Activated T-helper 17 cell treated with anti-CD3 and anti-CD28 coated beads, Interleukin-2, amount 50 U/mL, for 72 hours (primary cell): ENCODE results near the gene EMC8. TPM values are rescaled to one million over a fixed set of nuclear protein-coding genes. Genes with fewer than 3 reads are reported as not detected.

Source experiments
- ATAC-seq: fragments of 150-1000 bp; cut with Tn5 transposase; replicated peaks from 2 replicates; pipeline ENCODE4 v1.10.0; 2021; ENCODE audit warnings: mild to moderate bottlenecking, moderate library complexity
- H3K27ac Mint-ChIP-seq: one replicate; pipeline ENCODE4 v1.8.0; 2022; ENCODE audit warnings: mixed read lengths
- H3K27me3 Mint-ChIP-seq: one replicate; pipeline ENCODE4 v1.8.0; 2022; ENCODE audit warnings: mixed read lengths
- H3K36me3 Mint-ChIP-seq: one replicate; pipeline ENCODE4 v1.8.0; 2022; ENCODE audit warnings: low read depth, mild to moderate bottlenecking, mixed read lengths
- H3K4me1 Mint-ChIP-seq: one replicate; pipeline ENCODE4 v1.8.0; 2022; ENCODE audit warnings: mixed read lengths
- H3K4me3 Mint-ChIP-seq: one replicate; pipeline ENCODE4 v1.8.0; 2022; ENCODE audit warnings: mild to moderate bottlenecking, mixed read lengths
- H3K9me3 Mint-ChIP-seq: one replicate; pipeline ENCODE4 v1.8.0; 2022; ENCODE audit warnings: mixed read lengths
- total RNA-seq, 2 donors: library from RNA; stranded (reverse); gene quantifications; one replicate each; pipeline ENCODE4 v1.2.3, GENCODE V29; 2022

EMC8 gene
- total RNA-seq, 2 donors from 2014 or later, result 17.4 to 42.7 TPM

DNA sequence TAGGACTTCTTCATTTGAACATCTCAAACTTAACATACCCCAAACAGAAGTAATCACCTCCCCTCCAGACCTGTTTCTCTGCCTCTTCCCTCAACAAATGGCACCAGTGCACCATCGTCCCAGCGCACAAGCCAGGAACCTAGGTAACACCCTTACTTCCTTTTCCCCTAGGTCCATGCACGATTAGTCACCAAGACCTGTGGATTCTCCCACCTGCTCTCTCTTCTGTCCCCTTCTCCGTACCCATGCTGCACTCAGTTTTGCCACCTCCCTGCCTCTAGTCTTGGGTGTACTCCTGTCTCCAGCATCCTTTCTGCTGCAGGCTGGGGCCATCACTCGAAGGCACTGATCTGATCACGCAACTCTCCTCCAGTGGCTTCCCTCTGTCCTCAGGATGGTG, 3.2 kb downstream of the EMC8 start:
- H3K27me3 Mint-ChIP-seq, result no peaks in the 10 kb centered on the region
- H3K27ac Mint-ChIP-seq, result peak overlapping the region; percentile 18
- peaks cover 69% of the 10 kb centered on the region for H3K36me3 Mint-ChIP-seq
- peaks cover 26% of the 10 kb centered on the region for H3K4me1 Mint-ChIP-seq
- no peak overlapping the region for H3K4me3 Mint-ChIP-seq
- H3K9me3 Mint-ChIP-seq, result no peaks in the 10 kb centered on the region
- ATAC-seq, result no peak

DNA sequence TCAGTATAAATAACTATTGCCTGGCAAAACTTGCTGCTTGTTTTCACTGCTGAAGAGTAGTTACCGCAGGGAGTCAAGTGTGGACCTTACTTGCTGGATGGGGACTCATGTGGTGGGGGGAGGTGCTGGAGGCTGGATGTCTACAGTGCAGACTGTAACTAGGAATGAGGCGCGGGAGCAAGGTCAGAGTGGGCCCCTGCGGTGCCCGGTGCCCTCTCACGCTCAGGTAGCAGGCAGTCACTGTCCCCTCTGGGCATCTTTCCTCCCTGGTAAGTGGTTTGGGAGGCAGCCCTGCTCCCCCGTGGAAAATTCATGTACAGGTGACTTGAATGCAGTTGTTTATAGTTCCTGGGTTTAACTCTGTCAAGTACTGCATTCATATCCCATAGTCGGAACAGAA, 4.6 kb downstream of the EMC8 start:
- peaks cover 25% of the 10 kb centered on the region for H3K4me1 Mint-ChIP-seq
- no peak overlapping the region for H3K27ac Mint-ChIP-seq
- H3K9me3 Mint-ChIP-seq, result no peaks in the 10 kb centered on the region
- H3K27me3 Mint-ChIP-seq, result no peaks in the 10 kb centered on the region
- peaks cover 67% of the 10 kb centered on the region for H3K36me3 Mint-ChIP-seq
- no peak overlapping the region for H3K4me3 Mint-ChIP-seq
- no peak for ATAC-seq

DNA sequence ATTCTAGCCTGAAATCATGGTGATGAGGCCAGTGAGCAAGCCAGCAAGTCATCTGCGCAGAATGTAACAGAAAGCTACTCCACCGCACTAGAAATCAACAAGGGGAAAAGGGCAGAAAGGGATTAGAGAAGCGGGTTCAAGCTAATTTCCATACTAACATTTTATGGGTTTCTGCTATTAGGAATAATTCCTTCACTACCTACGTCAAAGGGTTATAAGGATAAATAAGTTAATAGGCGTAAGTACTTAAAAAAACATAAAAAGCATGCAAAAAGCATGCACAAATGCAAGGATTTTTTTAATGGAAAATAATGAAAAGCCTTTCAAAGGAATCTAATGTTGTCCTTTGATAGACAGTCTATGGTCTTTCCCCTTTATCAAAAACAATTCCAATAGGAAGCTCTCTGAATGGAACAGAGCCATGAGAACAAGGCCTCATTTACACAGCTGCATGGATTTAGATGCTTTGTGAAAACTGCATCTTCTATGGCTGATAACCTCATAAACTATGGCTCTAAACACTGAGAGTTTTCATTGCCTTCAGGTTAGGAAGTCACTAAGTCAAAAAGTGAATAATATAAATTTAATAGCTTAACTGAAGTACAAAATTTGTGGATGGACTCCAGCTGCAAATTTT, 5.6 kb downstream of the EMC8 start:
- Mint-ChIP-seq H3K9me3 (no peaks in the 10 kb centered on the region), H3K36me3 (peaks cover 73% of the 10 kb centered on the region), H3K4me1 (peaks cover 25% of the 10 kb centered on the region), H3K27ac (no peak overlapping the region), H3K4me3 (no peak overlapping the region), H3K27me3 (no peaks in the 10 kb centered on the region)
- ATAC-seq, result no peak

DNA sequence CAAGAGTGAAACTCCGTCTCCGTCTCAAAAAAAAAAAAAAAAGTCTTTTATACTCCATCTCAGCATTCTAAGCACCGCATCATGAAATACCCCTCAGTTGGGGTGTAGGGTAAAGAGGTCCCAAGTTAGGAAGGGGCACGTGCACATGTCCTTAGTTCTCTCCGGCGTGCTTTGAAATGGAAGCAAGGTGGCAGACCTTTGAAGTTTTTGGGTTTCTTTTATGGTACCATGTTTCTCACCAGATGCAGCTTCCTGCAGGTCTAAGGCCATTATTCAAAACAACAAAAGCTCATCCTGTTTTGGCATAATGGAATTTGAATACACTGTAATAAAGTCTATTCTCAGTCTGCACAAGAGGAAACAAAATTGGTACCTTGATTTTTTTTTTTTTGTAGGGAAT, 9.6 kb downstream of the EMC8 start:
- Mint-ChIP-seq H3K27me3 (no peaks in the 10 kb centered on the region), H3K4me1 (peaks cover 18% of the 10 kb centered on the region), H3K4me3 (no peak overlapping the region), H3K27ac (no peak overlapping the region), H3K9me3 (no peaks in the 10 kb centered on the region), H3K36me3 (peaks cover 85% of the 10 kb centered on the region)
- ATAC-seq, result no peak

DNA sequence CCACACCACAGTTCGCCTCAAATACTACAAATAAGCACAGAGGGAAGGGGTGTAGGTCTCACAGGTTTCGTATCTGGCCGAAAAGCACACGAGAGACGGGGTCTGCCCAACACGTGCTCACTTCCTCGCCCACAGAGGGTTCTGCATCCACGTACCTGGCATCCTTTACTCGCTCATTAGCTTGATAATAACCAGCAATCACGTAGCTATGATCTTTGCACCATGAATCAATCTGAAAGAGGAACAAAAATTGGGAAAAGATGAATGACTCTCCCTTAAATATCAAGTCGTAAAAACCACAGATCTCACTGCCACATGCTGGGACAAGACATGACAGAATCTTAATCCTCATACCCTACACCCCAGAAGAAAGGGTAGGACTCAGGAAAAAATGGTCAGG, 10.5 kb downstream of the EMC8 start:
- Mint-ChIP-seq H3K27me3 (no peaks in the 10 kb centered on the region), H3K4me3 (no peak overlapping the region), H3K9me3 (no peaks in the 10 kb centered on the region), H3K4me1 (peaks cover 18% of the 10 kb centered on the region), H3K36me3 (peaks cover 85% of the 10 kb centered on the region), H3K27ac (peak overlapping the region; percentile 22)
- no peak for ATAC-seq

DNA sequence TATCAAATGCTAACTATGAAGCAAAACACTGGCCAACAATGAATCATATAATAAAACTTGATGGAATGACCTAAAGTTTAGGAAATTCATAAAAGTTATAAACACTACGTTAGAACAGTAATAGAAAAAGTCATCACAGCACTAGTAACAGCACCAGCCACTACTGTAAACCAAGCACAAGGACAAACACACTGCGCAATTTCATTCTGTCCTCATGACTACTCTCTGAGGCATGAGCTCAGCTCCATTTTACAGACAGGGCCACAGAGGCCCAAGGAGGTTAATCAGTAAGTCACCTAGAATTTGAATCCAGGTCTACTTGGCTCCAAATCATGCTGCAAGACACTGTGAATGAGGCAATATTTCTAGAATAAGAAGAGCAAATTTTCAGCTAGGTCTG, 13.4 kb downstream of the EMC8 start:
- no peaks in the 10 kb centered on the region for H3K9me3 Mint-ChIP-seq
- H3K36me3 Mint-ChIP-seq, result peaks cover 87% of the 10 kb centered on the region
- no peak overlapping the region for H3K4me3 Mint-ChIP-seq
- peak overlapping the region; percentile 34 for H3K27ac Mint-ChIP-seq
- no peak for ATAC-seq
- H3K4me1 Mint-ChIP-seq, result peaks cover 17% of the 10 kb centered on the region
- no peaks in the 10 kb centered on the region for H3K27me3 Mint-ChIP-seq

DNA sequence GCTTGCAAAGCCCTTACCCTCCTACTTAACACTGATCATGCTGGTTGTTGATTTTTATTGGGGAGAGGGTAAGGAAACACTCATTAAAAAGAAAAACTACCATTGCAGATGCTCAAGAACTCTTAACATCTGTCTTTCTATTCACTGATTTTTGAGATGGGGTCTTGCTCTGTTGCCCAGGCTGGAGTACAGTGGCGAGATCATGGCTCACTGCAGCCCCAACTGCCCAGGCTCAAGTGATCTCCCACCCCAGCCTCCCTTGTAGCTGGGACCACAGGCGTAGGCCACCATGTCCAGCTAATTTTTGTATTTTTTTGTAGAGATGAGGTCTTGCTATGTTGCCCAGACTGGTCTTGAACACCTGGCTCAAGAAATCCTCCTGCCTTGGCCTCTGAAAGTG, 14.5 kb downstream of the EMC8 start:
- Mint-ChIP-seq H3K9me3 (no peaks in the 10 kb centered on the region), H3K27me3 (no peaks in the 10 kb centered on the region), H3K4me1 (peaks cover 17% of the 10 kb centered on the region), H3K27ac (no peak overlapping the region), H3K36me3 (peaks cover 90% of the 10 kb centered on the region), H3K4me3 (no peak overlapping the region)
- no peak for ATAC-seq

DNA sequence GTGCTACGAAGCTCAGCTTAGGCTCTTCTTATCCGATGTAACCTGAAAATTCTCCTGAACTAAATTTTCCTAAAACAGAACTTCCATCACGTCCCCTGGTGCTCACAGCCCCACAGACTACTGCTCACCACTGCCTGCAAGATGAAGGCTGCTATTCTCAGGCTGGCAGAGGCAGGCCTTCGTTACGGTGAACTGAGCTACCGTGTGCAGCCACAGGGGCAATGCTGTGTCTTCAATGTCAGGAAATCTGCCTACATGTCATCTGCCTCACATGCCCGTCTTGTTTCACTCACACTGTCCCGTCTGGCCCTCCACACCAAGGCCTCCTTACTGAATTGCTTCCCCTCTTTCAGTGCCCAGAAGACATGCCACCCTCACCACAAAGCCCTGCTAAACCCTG, 15.9 kb downstream of the EMC8 start:
- peaks cover 94% of the 10 kb centered on the region for H3K36me3 Mint-ChIP-seq
- no peaks in the 10 kb centered on the region for H3K27me3 Mint-ChIP-seq
- H3K4me1 Mint-ChIP-seq, result peaks cover 17% of the 10 kb centered on the region
- H3K4me3 Mint-ChIP-seq, result no peak overlapping the region
- H3K9me3 Mint-ChIP-seq, result no peaks in the 10 kb centered on the region
- H3K27ac Mint-ChIP-seq, result peak overlapping the region; percentile 72
- no peak for ATAC-seq

DNA sequence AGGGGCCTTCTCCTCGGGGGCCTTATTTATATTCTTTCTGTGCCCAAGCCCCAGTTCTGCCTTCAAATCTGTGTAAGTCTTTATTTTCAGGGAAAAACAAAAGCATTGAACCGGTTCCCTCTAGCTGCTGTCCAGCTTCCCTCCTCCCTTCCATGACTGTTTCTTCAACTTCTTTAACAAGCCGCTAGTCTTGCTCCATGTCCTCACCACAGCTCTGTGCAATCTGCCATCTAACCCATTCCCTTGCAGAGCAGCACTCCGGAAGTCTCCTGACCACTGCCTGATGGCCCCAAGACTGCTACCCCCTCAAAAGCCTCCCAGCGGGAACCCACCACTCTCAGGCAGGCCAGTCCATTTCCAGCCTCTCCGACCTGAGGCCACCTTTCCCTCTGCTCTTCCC, 16.9 kb downstream of the EMC8 start:
- Mint-ChIP-seq H3K27me3 (no peaks in the 10 kb centered on the region), H3K4me3 (no peak overlapping the region), H3K9me3 (no peaks in the 10 kb centered on the region), H3K4me1 (peaks cover 17% of the 10 kb centered on the region), H3K36me3 (peaks cover 94% of the 10 kb centered on the region), H3K27ac (no peak overlapping the region)
- ATAC-seq, result no peak

DNA sequence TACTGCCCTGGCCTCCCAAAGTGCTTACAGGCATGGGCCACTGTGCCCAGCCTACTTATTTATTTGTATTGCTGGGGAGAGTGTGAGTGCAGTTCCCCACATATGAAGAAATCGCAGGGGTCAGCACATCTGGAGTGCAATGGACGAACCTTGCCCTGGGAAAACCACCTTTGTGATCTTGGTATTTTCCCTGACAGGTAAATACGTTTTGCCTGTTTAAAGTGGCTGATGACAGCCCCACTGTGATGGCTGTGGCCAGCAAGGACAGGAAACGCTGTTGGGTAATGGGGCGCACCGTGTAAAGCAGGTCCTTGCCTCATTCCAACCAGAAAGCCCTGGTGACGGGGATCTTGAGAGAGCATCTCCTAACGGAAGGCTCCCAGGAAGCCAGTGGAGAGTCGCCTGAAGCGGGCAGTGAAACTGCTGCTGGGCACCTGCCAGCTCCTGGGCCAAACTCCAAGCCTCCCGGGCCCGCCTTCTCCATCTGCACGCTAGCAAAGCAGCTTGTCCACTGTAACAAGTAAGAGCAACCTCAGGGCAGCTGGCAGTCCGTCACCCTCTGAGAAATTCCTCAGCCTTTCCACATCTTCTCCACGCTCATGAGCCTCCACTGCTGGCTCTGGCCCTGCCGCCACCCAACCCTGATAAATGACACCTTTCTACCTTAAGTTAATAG, 17.5 kb downstream of the EMC8 start:
- peaks cover 17% of the 10 kb centered on the region for H3K4me1 Mint-ChIP-seq
- no peaks in the 10 kb centered on the region for H3K27me3 Mint-ChIP-seq
- no peaks in the 10 kb centered on the region for H3K9me3 Mint-ChIP-seq
- H3K36me3 Mint-ChIP-seq, result peaks cover 94% of the 10 kb centered on the region
- ATAC-seq, result no peak
- H3K27ac Mint-ChIP-seq, result no peak overlapping the region
- no peak overlapping the region for H3K4me3 Mint-ChIP-seq

DNA sequence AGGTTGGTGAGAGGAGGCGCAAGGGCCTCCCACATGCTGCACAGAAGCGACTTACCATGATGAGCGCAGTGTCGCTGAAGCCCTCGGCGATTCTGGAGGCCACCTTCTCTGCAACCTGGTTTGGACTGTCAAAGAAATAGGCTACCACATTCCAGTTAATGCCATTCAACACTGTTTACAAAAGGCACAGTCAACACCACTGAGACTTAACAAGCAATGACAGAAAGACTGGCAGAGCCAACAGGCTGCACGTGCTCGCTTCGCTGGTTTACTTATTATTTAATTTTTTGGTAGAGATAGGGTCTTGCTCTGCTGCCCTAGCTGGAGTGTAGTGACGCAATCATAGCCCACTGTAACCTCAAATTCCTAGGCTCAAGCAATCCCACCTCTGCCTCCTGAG, 18.2 kb downstream of the EMC8 start:
- H3K4me1 Mint-ChIP-seq, result peaks cover 13% of the 10 kb centered on the region
- no peak overlapping the region for H3K4me3 Mint-ChIP-seq
- no peaks in the 10 kb centered on the region for H3K9me3 Mint-ChIP-seq
- peaks cover 94% of the 10 kb centered on the region for H3K36me3 Mint-ChIP-seq
- no peak for ATAC-seq
- H3K27ac Mint-ChIP-seq, result no peak overlapping the region
- H3K27me3 Mint-ChIP-seq, result no peaks in the 10 kb centered on the region

DNA sequence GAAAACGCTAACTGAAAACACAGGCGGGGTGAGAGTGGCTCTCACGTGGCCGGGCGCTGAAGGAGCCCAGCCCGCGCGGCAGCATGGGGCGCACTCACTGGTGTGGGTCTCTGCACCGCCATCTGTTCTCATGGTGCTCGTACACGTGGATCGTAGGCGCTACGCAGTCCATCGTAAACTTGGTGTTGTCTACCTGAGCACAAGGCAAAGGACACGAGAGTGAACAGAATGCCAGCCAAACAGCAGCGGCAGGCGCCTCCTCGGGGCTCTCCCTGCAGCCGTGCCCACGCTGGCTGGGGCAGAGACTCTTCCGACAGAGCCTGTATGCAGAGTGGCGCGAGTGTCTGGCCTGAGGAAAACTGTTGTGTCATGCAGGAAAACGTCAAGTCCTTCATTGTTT, 19.1 kb downstream of the EMC8 start:
- no peaks in the 10 kb centered on the region for H3K9me3 Mint-ChIP-seq
- peaks cover 87% of the 10 kb centered on the region for H3K36me3 Mint-ChIP-seq
- no peak for ATAC-seq
- H3K4me1 Mint-ChIP-seq, result peaks cover 13% of the 10 kb centered on the region
- no peak overlapping the region for H3K27ac Mint-ChIP-seq
- no peaks in the 10 kb centered on the region for H3K27me3 Mint-ChIP-seq
- no peak overlapping the region for H3K4me3 Mint-ChIP-seq

DNA sequence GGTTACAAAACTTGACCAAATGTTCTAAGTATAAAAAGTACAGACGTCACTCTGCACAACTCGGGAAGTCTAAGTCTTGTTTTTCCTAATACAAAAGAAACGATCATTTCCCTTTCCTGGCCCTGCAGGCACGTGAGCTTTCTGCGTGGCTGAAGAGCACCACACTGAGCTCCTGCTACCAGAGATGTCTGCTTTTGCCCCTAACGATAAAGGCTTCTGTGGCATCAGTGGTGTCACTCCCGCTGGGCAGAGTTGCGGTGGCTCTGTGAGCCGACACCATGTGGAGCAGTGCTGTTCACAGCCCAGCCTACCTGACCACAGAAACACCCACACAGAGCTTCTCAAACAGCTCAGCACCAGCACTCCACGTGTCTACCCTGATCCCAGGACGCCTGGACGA, 20.5 kb downstream of the EMC8 start:
- peak; percentile 80 for ATAC-seq
- Mint-ChIP-seq H3K9me3 (no peaks in the 10 kb centered on the region), H3K4me1 (peaks cover 13% of the 10 kb centered on the region), H3K27me3 (no peaks in the 10 kb centered on the region), H3K36me3 (peaks cover 75% of the 10 kb centered on the region), H3K27ac (no peak overlapping the region), H3K4me3 (no peak overlapping the region)

DNA sequence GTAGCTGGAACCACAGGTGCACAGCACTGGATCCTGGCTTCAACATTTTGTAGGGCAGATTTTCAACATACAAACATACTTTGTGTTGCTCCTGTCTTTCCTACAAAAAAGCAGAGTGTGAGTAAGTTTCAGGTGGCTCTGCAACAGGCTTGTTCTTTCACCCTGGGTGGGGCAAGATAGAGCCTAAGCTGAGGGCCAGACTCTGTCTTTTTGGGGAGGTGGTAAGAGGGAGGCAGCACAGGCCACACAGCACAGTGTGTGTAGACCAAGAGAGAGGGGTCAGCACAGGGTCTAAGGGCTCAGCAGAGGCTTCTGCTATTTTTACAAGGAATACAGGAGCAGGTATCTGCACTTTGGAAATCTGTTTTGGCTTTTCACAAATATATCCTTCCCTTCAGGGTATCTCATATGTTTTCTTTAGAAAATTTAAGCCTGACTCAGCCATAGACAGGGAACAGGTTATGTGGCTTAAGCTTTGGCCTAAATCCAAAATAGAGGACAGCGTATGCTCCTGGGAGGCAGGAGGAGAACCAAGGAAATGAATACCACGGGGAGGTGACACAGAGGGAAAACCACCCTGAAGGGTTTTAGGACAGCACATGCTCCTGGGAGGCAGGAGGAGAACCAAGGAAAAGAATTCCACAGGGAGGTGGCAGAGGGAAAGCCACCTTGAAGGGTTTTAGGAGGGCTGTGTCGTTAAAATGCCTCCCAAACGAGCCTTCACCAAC, 21.6 kb downstream of the EMC8 start:
- no peak for ATAC-seq
- Mint-ChIP-seq H3K4me3 (no peak overlapping the region), H3K36me3 (peaks cover 66% of the 10 kb centered on the region), H3K4me1 (peaks cover 8% of the 10 kb centered on the region), H3K9me3 (no peaks in the 10 kb centered on the region), H3K27me3 (no peaks in the 10 kb centered on the region), H3K27ac (no peak overlapping the region)

DNA sequence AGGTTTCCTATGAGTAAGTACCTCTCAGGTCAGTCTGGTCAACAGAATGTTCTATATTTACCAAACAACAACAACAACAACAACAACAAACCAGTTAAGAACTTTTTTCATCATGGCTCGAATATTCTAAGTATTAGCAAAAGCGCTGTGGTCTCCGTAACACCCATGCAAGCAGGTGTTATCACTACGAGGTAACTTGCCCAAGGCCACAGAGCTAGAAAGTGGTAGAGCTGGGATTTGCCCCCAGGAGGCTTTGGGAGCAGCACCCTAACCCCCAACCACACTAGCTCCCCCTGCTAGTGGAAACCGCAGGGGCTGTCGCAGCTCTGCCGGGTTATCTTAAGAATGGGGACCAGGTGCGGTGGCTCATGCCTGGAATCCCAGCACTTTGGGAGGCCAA, 24.5 kb downstream of the EMC8 start:
- no peaks in the 10 kb centered on the region for H3K4me1 Mint-ChIP-seq
- no peaks in the 10 kb centered on the region for H3K27me3 Mint-ChIP-seq
- H3K4me3 Mint-ChIP-seq, result no peak overlapping the region
- no peak for ATAC-seq
- no peaks in the 10 kb centered on the region for H3K9me3 Mint-ChIP-seq
- peaks cover 36% of the 10 kb centered on the region for H3K36me3 Mint-ChIP-seq
- no peak overlapping the region for H3K27ac Mint-ChIP-seq
